H54 (cell line): ENCODE results near the gene MN1.

Source experiments
- DNase-seq: peaks from one replicate; pipeline ENCODE4 v3.0.0; 2011; ENCODE audit warnings: low spot score, mixed read lengths; ENCODE audit not compliant: insufficient read length
- FAIRE-seq: peaks from 3 replicates; lab custom pipeline; 2011; peaks lifted over from hg19 to GRCh38; lab: Jason Lieb, UNC
- POLR2A ChIP-seq: IDR thresholded peaks from 2 replicates; pipeline ENCODE4 v1.6.1; 2011; ENCODE audit warnings: low read depth, mild to moderate bottlenecking, low read length

The MN1 gene

GRCh38 chr22:27775758-27776649 lies 25.6 kb downstream of the MN1 start:
- no peak for TF ChIP-seq POLR2A
- FAIRE-seq: no peak
- DNase-seq: no peak

- FAIRE-seq: no peak
These were observed 26.4 kb downstream of the MN1 start for GRCh38 chr22:27775087-27775698.

GRCh38 chr22:27774200-27774599 lies 27.4 kb downstream of the MN1 start:
- FAIRE-seq (no peak), DNase-seq (no peak)
- TF ChIP-seq POLR2A: no peak

More at GRCh38 chr22:27775087-27775698, 26.4 kb downstream of the MN1 start:
- TF ChIP-seq POLR2A: no peak
- no peak for DNase-seq

- DNase-seq (no peak), FAIRE-seq (no peak)
- no peak for TF ChIP-seq POLR2A
These were observed 28.5 kb downstream of the MN1 start for GRCh38 chr22:27772984-27773498.

- DNase-seq (no peak), FAIRE-seq (no peak)
- no peak for TF ChIP-seq POLR2A
These were observed 29.2 kb downstream of the MN1 start for GRCh38 chr22:27772081-27772983.

GRCh38 chr22:27771637-27772036 lies 29.9 kb downstream of the MN1 start:
- DNase-seq: no peak
- no peak for TF ChIP-seq POLR2A
- FAIRE-seq: no peak

- DNase-seq (no peak), FAIRE-seq (no peak)
- TF ChIP-seq POLR2A: no peak
These were observed 32.5 kb downstream of the MN1 start for GRCh38 chr22:27769012-27769411.

- no peak for TF ChIP-seq POLR2A
- FAIRE-seq: no peak
- no peak for DNase-seq
These were observed 33.4 kb downstream of the MN1 start for GRCh38 chr22:27768027-27768653.

GRCh38 chr22:27766679-27767078 lies 34.9 kb downstream of the MN1 start:
- no peak for FAIRE-seq
- no peak for TF ChIP-seq POLR2A

GRCh38 chr22:27765706-27766291 lies 35.8 kb downstream of the MN1 start:
- no peak for TF ChIP-seq POLR2A
- FAIRE-seq (no peak), DNase-seq (no peak)

More at GRCh38 chr22:27766679-27767078, 34.9 kb downstream of the MN1 start:
- no peak for DNase-seq

GRCh38 chr22:27764722-27765236 lies 36.8 kb downstream of the MN1 start:
- TF ChIP-seq POLR2A: no peak
- FAIRE-seq (no peak), DNase-seq (no peak)

- FAIRE-seq: no peak
- TF ChIP-seq POLR2A: no peak
These were observed 39.9 kb downstream of the MN1 start for GRCh38 chr22:27761665-27762064.

GRCh38 chr22:27761000-27761399 lies 40.6 kb downstream of the MN1 start:
- no peak for TF ChIP-seq POLR2A
- DNase-seq (no peak), FAIRE-seq (no peak)

More at GRCh38 chr22:27761665-27762064, 39.9 kb downstream of the MN1 start:
- no peak for DNase-seq
